Skeletal muscle satellite cell (primary cell): Measurements from ENCODE around the gene ZNF622.

Source experiments
- H3K27me3 ChIP-seq: 2 replicates; pipeline ENCODE4 v1.7.0; 2013; ENCODE audit warnings: low read length; ENCODE audit not compliant: control insufficient read depth, insufficient read depth
- H3K36me3 ChIP-seq: 2 replicates; pipeline ENCODE4 v1.7.0; 2013; ENCODE audit warnings: mild to moderate bottlenecking, control low read depth, low read length; ENCODE audit not compliant: insufficient read depth
- H3K4me1 ChIP-seq: 2 replicates; pipeline ENCODE4 v1.7.0; 2013; ENCODE audit warnings: low read length; ENCODE audit not compliant: control insufficient read depth, insufficient read depth
- H3K4me2 ChIP-seq: 2 replicates; pipeline ENCODE4 v1.7.0; 2013; ENCODE audit warnings: mild to moderate bottlenecking, low read length
- H3K4me3 ChIP-seq: 2 replicates; pipeline ENCODE4 v1.7.0; 2013; ENCODE audit warnings: low read length
- H3K9ac ChIP-seq: 2 replicates; pipeline ENCODE4 v1.7.0; 2013; ENCODE audit warnings: mild to moderate bottlenecking, low read depth, low read length, moderate library complexity
- H3K9me3 ChIP-seq: replicated peaks from 2 replicates; pipeline ENCODE4 v1.7.0; 2013; ENCODE audit warnings: mild to moderate bottlenecking, control low read depth, low read length

The ZNF622 gene

DNA sequence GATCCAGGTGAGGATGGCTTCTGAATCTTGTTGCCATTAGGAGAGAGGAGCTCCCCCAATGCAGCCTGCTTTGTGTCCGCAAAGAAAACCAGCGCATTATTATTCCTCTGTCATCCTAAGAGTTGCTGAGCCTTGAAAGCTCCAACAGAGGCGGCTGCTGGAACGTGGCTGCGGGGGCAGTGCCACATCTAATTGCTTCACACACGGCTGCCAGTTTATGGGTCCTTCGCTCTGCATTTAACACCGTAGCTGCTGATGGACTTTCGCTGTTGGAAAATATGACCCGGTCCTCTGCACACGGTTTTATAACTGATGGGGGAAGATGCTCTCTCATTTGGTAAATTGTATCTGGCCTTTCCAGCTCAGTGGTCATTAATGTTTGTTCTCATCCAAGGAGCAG, 38.0 kb downstream of the ZNF622 start:
- no peak overlapping the region for H3K9ac ChIP-seq
- no peaks in the 10 kb centered on the region for H3K4me1 ChIP-seq
- H3K9me3 ChIP-seq, result no peaks in the 10 kb centered on the region
- peaks cover 17% of the 10 kb centered on the region for H3K27me3 ChIP-seq
- no peak overlapping the region for H3K4me2 ChIP-seq
- H3K4me3 ChIP-seq, result no peak overlapping the region
- H3K36me3 ChIP-seq, result no peaks in the 10 kb centered on the region

DNA sequence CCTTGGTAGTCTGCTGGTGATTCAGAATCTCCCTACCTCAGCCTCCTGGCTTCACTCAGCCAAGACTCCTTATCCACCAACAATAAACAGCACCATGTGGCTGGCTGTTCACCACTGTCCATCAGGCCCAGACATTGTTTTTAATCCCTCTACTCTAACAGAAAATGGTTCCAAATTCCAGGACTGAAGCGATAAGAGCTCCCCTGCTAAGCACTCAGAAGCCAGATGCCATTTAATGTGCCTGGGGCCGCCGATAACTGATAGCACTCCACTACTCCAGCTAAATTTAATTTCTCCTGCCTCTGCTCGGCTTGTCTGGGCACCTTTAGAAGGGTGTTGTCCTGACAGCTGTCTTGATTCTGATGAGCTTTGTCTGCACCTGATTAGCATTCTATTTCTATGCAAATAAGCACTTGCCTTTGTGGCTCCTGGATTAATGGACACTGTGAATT, 47.1 kb downstream of the ZNF622 start:
- Histone ChIP-seq H3K27me3 (peaks cover 3% of the 10 kb centered on the region), H3K9ac (no peak overlapping the region), H3K4me1 (no peaks in the 10 kb centered on the region), H3K9me3 (no peaks in the 10 kb centered on the region), H3K4me3 (no peak overlapping the region), H3K4me2 (no peak overlapping the region), H3K36me3 (no peaks in the 10 kb centered on the region)

DNA sequence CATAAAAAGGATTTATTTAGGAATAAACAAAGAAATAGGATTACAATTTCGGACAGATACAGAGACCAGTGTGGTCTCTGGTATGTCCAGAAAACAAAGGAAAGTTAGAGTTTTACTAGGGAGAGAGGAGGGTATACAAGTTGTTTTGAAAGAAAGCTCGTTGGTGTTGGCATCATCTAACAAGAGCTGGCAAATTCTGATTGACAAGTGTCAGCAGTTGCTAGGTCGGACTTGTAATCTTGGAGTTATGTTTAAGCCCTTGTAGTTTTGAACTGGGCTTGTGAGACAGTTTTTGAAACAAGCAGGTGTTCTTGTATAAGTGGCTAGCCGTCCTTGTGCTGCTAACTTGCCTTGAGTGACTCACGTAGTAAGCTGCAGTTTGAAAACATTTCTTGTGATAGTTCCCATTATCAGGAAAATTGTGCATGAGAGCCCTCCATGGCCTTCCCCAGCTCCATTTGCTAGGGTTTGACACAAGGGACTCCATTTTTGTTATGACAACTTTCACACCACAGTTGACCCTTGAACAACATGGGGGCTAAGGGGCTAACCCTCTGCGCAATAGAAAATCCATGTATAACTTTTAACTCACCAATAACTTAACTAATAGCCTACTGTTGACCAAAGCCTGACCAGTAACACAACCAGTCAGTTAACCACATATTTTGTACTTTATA, 48.1 kb downstream of the ZNF622 start:
- no peaks in the 10 kb centered on the region for H3K36me3 ChIP-seq
- no peaks in the 10 kb centered on the region for H3K4me1 ChIP-seq
- H3K9me3 ChIP-seq, result no peaks in the 10 kb centered on the region

DNA sequence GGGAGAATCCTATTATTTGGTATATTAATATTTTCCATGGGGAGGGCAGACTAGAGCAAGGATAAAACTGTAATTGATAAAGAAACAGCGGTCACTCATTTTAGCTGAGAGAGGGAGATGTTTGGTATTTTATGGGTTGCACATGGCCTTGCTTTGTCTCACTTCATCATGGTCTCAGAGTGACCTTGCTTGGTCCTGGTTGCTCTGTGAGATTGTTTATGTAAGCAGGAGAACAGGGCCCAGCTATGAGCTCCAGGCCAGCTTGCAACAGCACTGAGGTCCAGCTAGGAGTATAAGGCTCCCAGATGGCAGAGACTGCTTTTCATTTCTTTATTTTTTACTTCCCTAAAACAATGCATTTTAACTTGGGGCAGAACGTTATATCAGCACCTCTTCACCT, 50.7 kb downstream of the ZNF622 start:
- Histone ChIP-seq H3K9ac (no peak overlapping the region), H3K4me2 (no peak overlapping the region), H3K36me3 (no peaks in the 10 kb centered on the region), H3K27me3 (peaks cover 6% of the 10 kb centered on the region), H3K4me3 (no peak overlapping the region), H3K9me3 (no peaks in the 10 kb centered on the region), H3K4me1 (no peaks in the 10 kb centered on the region)

More for the DNA sequence above, 48.1 kb downstream of the ZNF622 start:
- H3K9ac ChIP-seq, result no peak overlapping the region
- no peak overlapping the region for H3K4me2 ChIP-seq
- peaks cover 6% of the 10 kb centered on the region for H3K27me3 ChIP-seq
- no peak overlapping the region for H3K4me3 ChIP-seq

DNA sequence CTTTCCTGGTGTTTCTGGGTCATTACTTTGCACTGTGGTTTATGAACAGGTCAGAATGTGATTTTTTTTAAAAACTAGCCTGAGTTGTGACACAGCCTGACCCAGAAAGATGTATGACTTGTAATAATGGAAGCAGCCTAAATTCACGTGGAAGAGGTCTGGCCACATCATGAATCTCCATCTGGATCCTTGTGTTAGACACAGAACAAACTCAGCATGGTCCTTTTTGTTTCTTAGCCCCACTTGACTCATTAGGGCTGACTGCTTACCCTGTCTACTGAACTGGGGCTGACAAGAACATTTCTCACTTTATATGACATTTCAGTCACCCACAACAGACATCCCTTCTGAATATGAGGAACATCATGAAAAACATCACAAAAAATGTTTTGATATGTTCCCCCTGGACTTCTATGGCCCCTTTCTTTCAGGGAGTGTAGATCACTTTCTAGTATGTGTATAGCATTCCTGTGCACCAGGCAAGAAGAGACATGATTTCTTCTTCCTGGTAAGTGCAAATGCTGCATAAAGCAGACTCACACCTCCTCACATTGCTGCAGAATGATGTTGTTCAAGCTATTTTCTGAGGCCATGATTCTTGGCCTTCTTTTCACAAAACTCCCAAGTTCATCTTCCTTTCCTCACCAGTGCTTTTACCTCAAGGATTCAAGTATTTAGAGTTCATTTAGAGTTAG, 52.3 kb downstream of the ZNF622 start:
- Histone ChIP-seq H3K9me3 (no peaks in the 10 kb centered on the region), H3K4me1 (no peaks in the 10 kb centered on the region), H3K36me3 (no peaks in the 10 kb centered on the region), H3K4me3 (no peak overlapping the region), H3K4me2 (no peak overlapping the region), H3K9ac (no peak overlapping the region), H3K27me3 (peaks cover 6% of the 10 kb centered on the region)

DNA sequence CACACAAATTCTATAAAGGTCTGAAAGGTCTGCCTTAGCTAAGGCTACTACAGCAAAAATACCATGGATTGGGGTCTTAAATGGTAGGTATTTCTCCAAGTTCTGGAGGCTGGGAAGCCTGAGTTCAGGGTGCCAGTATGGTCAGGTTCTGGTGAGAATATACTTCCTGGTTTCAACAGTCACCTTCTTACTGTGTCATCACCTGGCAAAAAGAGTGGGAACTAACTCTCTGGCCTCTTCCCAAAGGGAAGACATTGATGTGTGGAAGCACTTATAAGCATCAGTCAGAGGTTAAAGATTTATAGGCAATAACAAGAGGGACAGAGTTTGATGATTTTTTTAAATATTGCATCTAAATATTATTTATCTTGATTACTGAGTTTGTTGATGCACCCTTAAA, 53.0 kb downstream of the ZNF622 start:
- Histone ChIP-seq H3K4me1 (no peaks in the 10 kb centered on the region), H3K4me2 (no peak overlapping the region), H3K9me3 (no peaks in the 10 kb centered on the region), H3K36me3 (no peaks in the 10 kb centered on the region), H3K9ac (no peak overlapping the region), H3K4me3 (no peak overlapping the region), H3K27me3 (peaks cover 6% of the 10 kb centered on the region)

DNA sequence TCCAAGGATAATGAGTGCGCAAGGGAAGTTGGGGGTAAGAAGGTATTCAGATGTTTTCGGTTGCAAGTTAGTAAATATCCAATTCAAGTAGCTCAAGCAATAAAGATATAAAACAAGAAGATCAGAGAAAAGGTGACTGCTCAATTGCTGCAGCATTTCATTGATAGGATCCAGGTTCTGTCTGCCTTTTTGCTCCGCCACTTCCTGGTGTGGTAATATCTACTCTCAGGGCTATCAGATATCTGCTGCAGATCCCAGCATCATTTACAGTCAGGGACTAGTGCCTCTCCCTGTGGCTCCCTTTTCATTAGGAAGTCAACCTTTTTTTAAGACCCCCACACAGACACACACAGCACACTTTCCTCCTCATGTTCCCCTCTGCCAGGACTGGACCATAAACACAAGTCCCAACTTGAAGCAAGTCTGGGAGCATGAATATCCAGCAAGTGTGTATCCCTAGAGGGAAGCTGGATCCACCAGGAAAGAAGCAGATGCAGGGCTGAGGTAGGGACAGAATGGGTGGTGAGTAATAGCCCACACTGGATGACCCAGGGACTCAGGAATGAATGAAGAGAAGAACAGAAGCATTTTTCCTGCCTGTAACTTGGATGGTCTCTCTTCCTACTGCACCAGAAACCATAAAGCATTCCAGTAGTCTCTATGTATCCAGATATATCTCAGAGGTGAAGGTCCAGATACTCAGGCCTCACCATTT, 53.7 kb downstream of the ZNF622 start:
- H3K36me3 ChIP-seq, result no peaks in the 10 kb centered on the region
- no peak overlapping the region for H3K4me2 ChIP-seq
- H3K4me1 ChIP-seq, result no peaks in the 10 kb centered on the region
- H3K9me3 ChIP-seq, result no peaks in the 10 kb centered on the region
- peaks cover 6% of the 10 kb centered on the region for H3K27me3 ChIP-seq
- no peak overlapping the region for H3K4me3 ChIP-seq
- H3K9ac ChIP-seq, result no peak overlapping the region

DNA sequence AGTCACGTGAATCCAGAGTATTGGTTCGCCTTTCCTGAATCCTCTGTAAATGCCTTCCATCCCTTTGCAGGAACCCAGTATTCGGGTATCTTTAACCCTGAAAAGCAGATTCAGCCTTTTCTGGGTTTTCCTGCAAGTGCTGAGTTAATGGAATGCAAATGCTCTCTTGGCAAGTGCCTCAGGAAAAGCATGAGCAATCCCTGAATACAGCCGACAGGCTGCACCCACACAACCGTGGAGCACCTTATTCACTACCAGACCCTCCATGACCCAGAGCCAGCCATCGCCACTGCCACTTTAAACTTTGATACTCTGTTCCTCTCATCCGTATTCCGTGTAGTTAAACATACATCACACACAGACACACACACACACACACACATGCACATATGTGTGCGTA, 54.4 kb downstream of the ZNF622 start:
- Histone ChIP-seq H3K27me3 (peaks cover 6% of the 10 kb centered on the region), H3K9me3 (no peaks in the 10 kb centered on the region), H3K4me1 (no peaks in the 10 kb centered on the region), H3K4me3 (no peak overlapping the region), H3K4me2 (no peak overlapping the region), H3K9ac (no peak overlapping the region), H3K36me3 (no peaks in the 10 kb centered on the region)

DNA sequence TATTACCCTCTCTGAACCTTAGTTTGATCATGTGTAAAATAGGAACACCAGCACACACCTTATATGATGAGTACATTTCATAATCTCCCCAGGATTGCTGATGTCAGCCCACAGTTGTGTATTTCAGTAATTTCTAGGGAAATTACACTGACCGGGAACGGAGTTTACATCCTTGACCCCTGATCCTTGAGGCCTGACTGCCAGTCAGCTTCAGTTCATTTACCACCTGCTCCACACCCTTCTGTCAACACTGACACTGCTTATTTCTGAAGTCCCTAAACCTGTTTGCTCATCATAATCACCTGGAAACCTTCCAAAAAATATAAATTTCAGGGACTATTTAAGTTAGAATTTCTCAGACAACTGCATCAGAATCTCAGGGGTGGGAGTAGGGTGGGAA, 55.3 kb downstream of the ZNF622 start:
- Histone ChIP-seq H3K4me2 (no peak overlapping the region), H3K9me3 (no peaks in the 10 kb centered on the region), H3K36me3 (no peaks in the 10 kb centered on the region), H3K4me3 (no peak overlapping the region), H3K4me1 (no peaks in the 10 kb centered on the region), H3K27me3 (peaks cover 4% of the 10 kb centered on the region), H3K9ac (no peak overlapping the region)

DNA sequence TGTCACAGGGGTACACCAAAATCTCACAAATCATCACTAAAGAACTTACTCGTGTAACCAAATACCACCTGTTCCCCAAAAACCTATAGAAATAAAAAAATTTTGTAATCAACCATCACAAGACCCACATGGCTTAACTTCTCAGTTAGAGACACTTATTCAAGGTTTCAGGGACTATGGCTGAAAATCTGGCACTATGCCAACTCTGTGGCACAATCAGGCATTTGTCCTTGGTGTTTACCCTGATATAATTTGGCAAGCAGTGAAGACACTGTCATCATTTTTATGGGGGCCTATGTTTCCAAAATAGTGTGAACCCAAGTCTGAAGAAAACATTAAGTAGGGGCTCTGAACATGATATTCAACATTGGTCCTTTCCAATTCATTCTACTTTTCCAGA, 59.0 kb downstream of the ZNF622 start:
- Histone ChIP-seq H3K4me2 (no peak overlapping the region), H3K36me3 (no peaks in the 10 kb centered on the region), H3K4me3 (no peak overlapping the region), H3K9ac (no peak overlapping the region), H3K9me3 (no peaks in the 10 kb centered on the region), H3K4me1 (no peaks in the 10 kb centered on the region), H3K27me3 (no peaks in the 10 kb centered on the region)

DNA sequence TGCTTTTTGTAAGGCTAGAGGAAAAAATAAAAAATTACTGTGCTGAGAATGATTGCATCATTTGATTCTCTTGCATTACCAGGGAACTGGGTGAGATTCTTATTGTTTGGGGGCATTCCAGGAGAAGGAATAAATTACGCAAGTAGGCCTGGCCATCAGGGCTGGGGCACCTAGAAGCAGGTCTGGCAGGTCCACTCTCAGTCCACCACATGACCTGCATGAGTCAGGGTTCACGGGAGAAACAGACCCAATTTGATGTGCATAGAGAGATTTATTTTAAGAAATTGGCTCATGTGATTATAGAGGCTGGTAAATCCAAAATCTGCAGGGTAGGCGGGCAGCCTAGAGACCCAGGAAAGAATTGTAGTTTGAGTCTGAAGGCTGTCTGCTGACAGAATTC, 59.6 kb downstream of the ZNF622 start:
- H3K4me1 ChIP-seq, result no peaks in the 10 kb centered on the region
- no peak overlapping the region for H3K4me3 ChIP-seq
- no peaks in the 10 kb centered on the region for H3K9me3 ChIP-seq
- H3K36me3 ChIP-seq, result no peaks in the 10 kb centered on the region
- no peak overlapping the region for H3K9ac ChIP-seq
- no peaks in the 10 kb centered on the region for H3K27me3 ChIP-seq
- no peak overlapping the region for H3K4me2 ChIP-seq
